K562 (cell line): ENCODE data around the gene STK11. TPM values are rescaled to one million over a fixed set of nuclear protein-coding genes. Genes with fewer than 3 reads are reported as not detected.

Experiments
- CBX3 ChIP-seq, 2 experiments: IDR thresholded peaks; 1 replicate in 1 of 2; 2 replicates in 1 of 2; pipeline ENCODE4 v1.6.1; 2012; ENCODE audit warnings: inconsistent platforms in 2 of 2, low read length in 2 of 2, borderline replicate concordance in 1 of 2, control low read depth in 1 of 2
- CTBP1 ChIP-seq: fragments of 450-650 bp; IDR thresholded peaks from 2 replicates; pipeline ENCODE4 v1.6.1; 2016; ENCODE audit warnings: borderline replicate concordance
- CTCF ChIP-seq, 3 experiments: IDR thresholded peaks in 2 of 3; conservative IDR thresholded peaks in 1 of 3; 2 replicates each; pipeline ENCODE4 v1.5.1; 2011 to 2012; ENCODE audit warnings: low read length in 3 of 3, mild to moderate bottlenecking in 3 of 3, control low read depth in 2 of 3, improper control_type of control experiment in 1 of 3, inconsistent platforms in 1 of 3, low read depth in 1 of 3, mixed read lengths in 1 of 3, moderate library complexity in 1 of 3; ENCODE audit not compliant: insufficient read depth in 2 of 3
- CTCFL ChIP-seq: IDR thresholded peaks from 2 replicates; pipeline ENCODE4 v1.6.1; 2011; ENCODE audit warnings: borderline replicate concordance, low read depth, mild to moderate bottlenecking, moderate library complexity, low read length; ENCODE audit not compliant: insufficient read depth, poor library complexity, severe bottlenecking
- FOXK2 ChIP-seq, 2 experiments: fragments of 450-650 bp; IDR thresholded peaks in 1 of 2; conservative IDR thresholded peaks in 1 of 2; 2 replicates each; pipeline ENCODE4 v1.6.1; 2016; ENCODE audit warnings: low read depth in 2 of 2, mild to moderate bottlenecking in 1 of 2
- HMGXB4 ChIP-seq: sonication (generic); formaldehyde crosslinking; IDR thresholded peaks from 2 replicates; pipeline ENCODE4 v1.8.1; 2023; ENCODE audit warnings: mild to moderate bottlenecking, missing genetic modification reagents
- JUND ChIP-seq, 2 experiments: IDR thresholded peaks; 2 replicates in 1 of 2; 3 replicates in 1 of 2; pipeline ENCODE4 v1.6.1; 2011; ENCODE audit warnings: borderline replicate concordance in 2 of 2, low read depth in 2 of 2, low read length in 2 of 2, improper control_type of control experiment in 1 of 2, missing biosample characterization in 1 of 2, missing genetic modification characterization in 1 of 2, missing genetic modification reagents in 1 of 2
- KLF13 ChIP-seq: fragments of 450-650 bp; IDR thresholded peaks from 2 replicates; pipeline ENCODE4 v1.6.1; 2016; ENCODE audit warnings: missing genetic modification characterization, low read depth, mild to moderate bottlenecking, missing compliant biosample characterization, moderate library complexity, borderline replicate concordance
- MTA2 ChIP-seq: fragments of 450-650 bp; IDR thresholded peaks from 2 replicates; pipeline ENCODE4 v1.6.1; 2016; ENCODE audit warnings: low read depth
- NFE2 ChIP-seq: IDR thresholded peaks from 2 replicates; pipeline ENCODE4 v1.6.1; 2014; ENCODE audit warnings: antibody characterized with exemption, low read depth
- NFIC ChIP-seq: fragments of 450-650 bp; IDR thresholded peaks from 2 replicates; pipeline ENCODE4 v1.6.1; 2017; ENCODE audit warnings: mild to moderate bottlenecking, inconsistent platforms
- PRPF4 ChIP-seq: fragments of 200-400 bp; formaldehyde crosslinking; IDR thresholded peaks from one replicate; pipeline ENCODE4 v1.6.1; 2017; ENCODE audit warnings: low read length, low read depth, mild to moderate bottlenecking; ENCODE audit not compliant: insufficient read depth, poor library complexity, severe bottlenecking
- RNF2 ChIP-seq: sonication (generic); IDR thresholded peaks from 2 replicates; pipeline ENCODE4 v1.6.1; 2016
- SUPT5H ChIP-seq: fragments of 450-650 bp; IDR thresholded peaks from 2 replicates; pipeline ENCODE4 v1.6.1; 2016
- TCF7L2 ChIP-seq: fragments of 150-350 bp; IDR thresholded peaks from 2 replicates; pipeline ENCODE4 v1.6.1; 2016; ENCODE audit warnings: low read depth, mild to moderate bottlenecking, low read length, moderate library complexity
- TFE3 ChIP-seq: fragments of 450-650 bp; formaldehyde crosslinking; IDR thresholded peaks from 2 replicates; pipeline ENCODE4 v1.4.0; 2020; ENCODE audit warnings: mild to moderate bottlenecking, mixed read lengths
- ZNF347 ChIP-seq: fragments of 450-650 bp; formaldehyde crosslinking; IDR thresholded peaks from 2 replicates; pipeline ENCODE4 v1.4.0; 2020; ENCODE audit warnings: low read depth, mild to moderate bottlenecking, moderate library complexity
- ZNF668 ChIP-seq: fragments of 250-450 bp; sonication (Bioruptor Pico); IDR thresholded peaks from 2 replicates; pipeline ENCODE4 v1.8.0; 2022; ENCODE audit warnings: mild to moderate bottlenecking, inconsistent platforms
- polyA plus RNA-seq, 8 experiments: library from polyadenylated mRNA; depleted of rRNA in 4 of 8; stranded (reverse) in 5 of 8; unstranded in 3 of 8; fragments of >200 nt; fragmentation: Nextera tagmentation in 2 of 8; fragmentation: Illumina TruSeq in 1 of 8; extraction: Ambion mirVana in 2 of 8; extraction: Trizol in 1 of 8; gene quantifications; 2 replicates each; pipeline versions ENCODE4 v1.2.1 to v1.2.3, GENCODE V29; 2011 to 2014; ENCODE audit warnings: inconsistent platforms in 1 of 8, missing spikeins in 1 of 8
- total RNA-seq, 7 experiments: library from RNA; depleted of rRNA in 6 of 7; stranded (reverse); fragments of >200 nt in 6 of 7; fragmentation: Illumina TruSeq in 2 of 7; extraction: Trizol in 2 of 7; gene quantifications; 2 replicates each; pipeline versions ENCODE4 v1.2.1 to v1.2.3, GENCODE V29; 2011 to 2021; ENCODE audit warnings: low replicate concordance in 1 of 7

STK11 gene
- total and polyA plus RNA-seq, 9 of the 15 experiments (the other 6 are each of a cell fraction or from before 2014, with no cell fraction given) = 0.15 to 96.5 (median 31.7) TPM

- TF ChIP-seq TFE3 (CRISPR knock-in tag) (no peak; the same call in 1 of the 2 replicates), SUPT5H (peak; percentile 97), HMGXB4 (CRISPR knock-in tag) (0 out of 2 replicates have a peak, but pooled peaks have one; percentile 35), MTA2 (no peak), ZNF668 (CRISPR knock-in tag) (no peak), CBX3 (IDR thresholded peaks at IDR 0.05; ENCODE audit: borderline replicate concordance in 1 of 2, low read length in 2 of 2) (no peak), CTCF (IDR thresholded peaks at IDR 0.05 in 2 of 3, conservative IDR thresholded peaks at IDR 0.05 in 1 of 3; ENCODE audit: insufficient read depth in 2 of 3, low read depth in 1 of 3, low read length in 3 of 3) (peak; percentile 60 to 69 (median 67)), FOXK2 (conservative IDR thresholded peaks at IDR 0.05 in 1 of 2, IDR thresholded peaks at IDR 0.05 in 1 of 2; ENCODE audit: low read depth in 2 of 2) (peak; percentile 17 to 72; a peak in 2 of 4 replicates), CTBP1 (peak; percentile 68; the same call in 1 of the 2 replicates), NFIC (peak; percentile 71), PRPF4 (no peak), NFE2 (peak; percentile 43; the same call in 1 of the 2 replicates), ZNF347 (no peak), CTCFL (peak; percentile 64), TCF7L2 (no peak), KLF13 (tag) (peak; percentile 97), RNF2 (peak; percentile 45; the same call in 1 of the 2 replicates), JUND (IDR thresholded peaks at IDR 0.05; ENCODE audit: borderline replicate concordance, low read depth, low read length) (peak; percentile 72), JUND (tag; IDR thresholded peaks at IDR 0.05; ENCODE audit: borderline replicate concordance, low read depth, low read length) (peak; percentile 10; the same call in 1 of the 3 replicates)
These were observed 42.7 kb downstream of the STK11 start, which contains the start of gene MIDN (continued) for GRCh38 chr19:1248139-1248785.
